ENCODE measurements around the gene ZNF853. TPM values are rescaled to one million over a fixed set of nuclear protein-coding genes. Genes with fewer than 3 reads are reported as not detected.
"Not testable (repeated sequence)": the region's sequence is repeated elsewhere in the genome, so short reads cannot be mapped to it uniquely, and the experiment has no call there.

ZNF853 gene
- 4.1 TPM for polyA plus RNA-seq (2012; ENCODE audit: insufficient read depth, insufficient read length)

DNA sequence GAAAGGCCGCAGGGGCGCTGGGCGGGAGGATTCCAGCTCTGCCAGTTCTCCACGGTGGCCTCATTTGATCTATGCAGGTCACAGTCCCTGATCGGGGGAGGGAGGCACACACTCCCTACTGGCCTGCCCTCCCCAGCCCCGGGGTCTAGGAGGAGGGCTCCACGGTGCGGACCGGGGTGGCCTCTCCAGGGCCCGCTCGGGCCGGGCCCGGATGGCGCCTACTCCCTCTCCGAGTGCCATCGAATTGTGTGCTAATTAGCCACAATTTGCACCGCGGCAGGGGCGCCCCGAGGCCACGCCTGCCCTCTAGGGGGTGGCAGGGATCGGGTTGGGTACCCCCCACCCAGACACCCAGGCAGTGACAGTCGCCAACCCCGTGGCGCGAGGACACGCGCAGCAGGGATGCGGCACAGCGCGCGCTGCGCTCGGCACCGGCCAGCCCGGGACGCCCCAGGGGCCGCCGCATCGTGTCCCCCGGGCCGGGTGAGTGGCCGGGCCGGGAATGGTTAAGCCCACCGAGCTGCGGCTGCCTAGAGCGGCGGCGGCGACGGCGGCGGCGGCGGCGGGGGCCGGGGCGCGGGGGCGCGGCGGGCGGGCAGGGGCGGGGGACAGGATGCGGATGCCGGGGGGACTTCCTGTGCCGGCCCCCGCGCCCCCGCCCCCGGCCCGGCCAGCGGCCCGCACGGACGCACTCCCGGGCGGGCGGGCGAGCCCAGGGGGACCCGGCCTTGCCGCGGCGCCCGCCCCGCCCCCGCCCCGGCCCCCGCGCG lies at the start of gene ZNF853:
TSS of gene ZNF853 (plus strand) at position 658 of the 770 bp plus-strand sequence. CDS start 565 bp downstream, outside the sequence.
- DNase-seq (ENCODE audit: low read depth, low spot score) = no peak

DNA sequence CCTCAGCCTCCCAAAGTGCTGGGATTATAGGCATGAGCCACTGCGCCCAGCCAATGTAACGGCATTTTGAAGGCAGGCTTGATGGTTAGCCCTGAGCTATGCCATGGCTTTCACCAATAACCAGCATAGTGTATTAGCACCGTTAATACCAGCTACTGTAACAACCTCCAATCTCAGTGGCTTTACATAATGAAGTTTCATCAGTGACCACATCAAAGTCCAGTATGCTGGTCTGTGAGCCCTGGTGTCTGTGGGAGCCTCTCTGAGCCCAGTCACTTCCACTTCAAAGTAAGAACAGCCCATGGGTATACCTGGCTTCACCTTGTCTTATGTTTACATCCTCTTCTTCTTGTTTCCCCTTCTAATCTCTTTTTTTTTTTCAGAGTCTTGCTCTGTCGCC lies 49.8 kb upstream of the ZNF853 start:
- no peak overlapping the region for H3K4me3 ChIP-seq (ENCODE audit: low read length)

More for the DNA sequence above, at the start of gene ZNF853:
- peak within 1 kb of the TSS; percentile 37 for H3K4me3 ChIP-seq (ENCODE audit: low read length)

DNA sequence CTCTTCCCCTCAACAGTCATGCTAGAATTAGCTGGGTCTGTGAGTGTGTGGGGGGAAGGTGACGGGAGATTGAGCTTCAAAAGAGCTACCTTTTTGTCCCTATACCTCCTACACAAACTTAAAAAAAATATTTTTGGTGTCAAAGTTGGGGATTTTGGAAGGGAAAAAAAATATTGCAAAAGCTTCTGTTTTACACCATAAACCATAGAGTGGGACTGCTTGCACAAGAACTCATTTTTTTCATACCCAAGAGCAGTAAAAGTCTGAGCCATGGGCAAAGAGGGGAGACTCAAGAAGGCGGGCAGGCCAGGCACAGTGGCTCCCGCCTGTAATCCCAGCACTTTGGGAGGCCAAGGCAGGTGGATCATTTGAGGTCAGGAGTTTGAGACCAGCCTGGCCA lies 47.5 kb upstream of the ZNF853 start:
- H3K4me3 ChIP-seq (ENCODE audit: low read length) = no peak overlapping the region
- no peak for DNase-seq (ENCODE audit: low read depth, low spot score)

More for the DNA sequence above, 49.8 kb upstream of the ZNF853 start:
- no peak for DNase-seq (ENCODE audit: low read depth, low spot score)

DNA sequence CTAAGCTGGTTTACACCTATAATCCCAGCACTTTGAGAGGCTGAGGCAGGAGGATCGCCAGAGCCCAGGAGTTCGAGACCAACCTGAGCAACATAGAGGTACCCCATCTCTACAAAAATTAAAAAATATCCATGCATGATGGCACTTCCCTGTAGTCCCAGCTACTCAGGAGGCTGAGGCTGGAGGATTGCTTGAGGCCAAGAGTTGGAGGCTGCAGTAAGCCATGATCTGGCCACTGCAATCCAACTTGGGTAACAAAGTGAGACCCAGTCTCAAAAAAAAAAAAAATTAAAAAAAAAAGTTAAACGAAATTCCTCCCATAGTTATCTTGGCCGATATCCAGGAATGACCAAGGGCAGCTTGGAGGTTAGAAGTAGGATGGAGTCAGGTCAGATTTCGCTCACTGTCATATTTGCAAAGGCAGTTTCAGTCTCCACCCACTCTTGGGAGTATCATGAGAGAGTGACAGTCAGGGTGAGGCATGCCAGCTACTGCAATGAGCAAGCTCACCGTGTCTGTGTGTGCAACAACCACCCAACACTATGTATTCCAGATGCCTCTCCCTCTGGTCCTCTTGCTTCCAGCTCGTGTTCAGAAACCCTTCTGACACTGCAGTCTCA lies 44.1 kb upstream of the ZNF853 start:
- H3K4me3 ChIP-seq (ENCODE audit: low read length) = no peak overlapping the region
- no peak for DNase-seq (ENCODE audit: low read depth, low spot score)

DNA sequence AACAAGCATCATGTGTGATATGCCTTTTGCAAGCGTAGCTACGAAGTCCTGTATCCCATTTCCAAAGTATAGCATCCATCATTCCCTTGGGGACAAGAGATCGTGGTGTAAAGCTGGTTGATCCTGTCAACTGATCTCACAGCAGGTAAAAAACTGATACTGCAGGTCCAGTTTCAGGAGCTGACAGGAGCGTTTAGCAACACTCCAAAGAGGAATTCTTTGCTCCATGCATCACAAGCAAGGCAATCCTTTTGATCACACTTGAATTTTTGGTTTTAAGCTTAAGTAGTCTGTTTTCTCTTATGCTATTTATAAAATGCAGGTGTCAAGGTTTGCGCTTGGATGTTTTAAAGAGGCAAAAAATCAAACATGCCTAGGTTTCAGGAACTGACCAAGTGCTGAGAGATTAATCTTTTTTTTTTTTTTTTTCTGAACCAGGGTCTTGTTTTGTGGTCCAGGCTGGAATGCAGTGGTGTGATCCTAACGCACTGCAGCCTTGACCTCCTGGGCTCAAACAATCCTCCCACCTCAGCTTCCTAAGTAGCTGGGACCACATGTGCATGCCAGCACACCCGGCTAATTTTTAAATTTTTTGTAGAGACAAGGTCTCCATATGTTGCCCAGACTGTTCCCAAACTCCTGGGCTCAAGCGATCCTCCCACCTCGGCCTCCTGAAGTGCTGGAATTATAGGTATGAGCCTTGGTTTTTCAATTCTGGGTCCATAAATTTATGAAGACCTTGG lies 40.0 kb upstream of the ZNF853 start:
- DNase-seq (ENCODE audit: low read depth, low spot score) = no peak

DNA sequence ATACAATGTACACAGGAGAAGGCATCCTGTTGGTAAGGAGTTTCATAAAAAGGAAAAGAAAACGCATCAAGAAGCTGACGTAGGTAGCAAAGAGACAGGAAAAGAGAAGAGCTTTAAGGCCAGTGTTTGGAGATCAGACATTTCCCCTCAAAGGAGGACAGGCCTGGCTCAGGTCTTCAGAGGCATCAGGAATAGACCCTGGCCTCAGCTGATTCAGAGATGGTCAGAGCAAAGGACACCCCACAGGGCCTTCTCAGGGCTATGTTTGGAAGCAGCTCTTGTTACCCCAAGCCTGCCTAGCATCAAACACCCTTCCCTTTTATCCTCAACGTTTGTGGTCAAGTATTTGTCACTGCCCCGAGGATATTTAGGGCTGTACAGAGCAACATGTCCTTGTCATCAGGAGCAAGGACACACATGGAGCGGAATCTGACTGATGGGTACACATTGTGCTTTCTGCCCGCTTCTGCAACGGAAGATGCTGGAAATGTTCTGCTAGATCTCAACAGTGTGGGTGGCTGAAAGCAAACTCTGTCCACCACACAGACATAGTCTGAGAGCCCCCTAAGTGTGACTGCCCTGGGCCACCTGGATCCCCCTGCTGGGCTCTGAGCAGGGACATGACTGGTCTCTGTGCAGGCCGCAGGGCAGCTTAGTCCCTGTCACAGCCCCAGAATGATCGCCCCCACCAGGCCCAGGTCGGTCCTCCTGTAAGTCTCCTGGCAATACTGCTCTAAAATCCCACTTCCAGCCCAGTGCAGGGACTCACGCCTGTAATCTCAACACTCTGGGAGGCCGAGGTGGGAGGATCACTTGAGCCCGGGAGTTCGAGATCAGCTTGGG lies 39.2 kb upstream of the ZNF853 start:
- no peak for DNase-seq (ENCODE audit: low read depth, low spot score)
- peak overlapping the region; percentile 78 for H3K4me3 ChIP-seq (ENCODE audit: low read length)

More for the DNA sequence above, 40.0 kb upstream of the ZNF853 start:
- H3K4me3 ChIP-seq (ENCODE audit: low read length) = no peak overlapping the region

DNA sequence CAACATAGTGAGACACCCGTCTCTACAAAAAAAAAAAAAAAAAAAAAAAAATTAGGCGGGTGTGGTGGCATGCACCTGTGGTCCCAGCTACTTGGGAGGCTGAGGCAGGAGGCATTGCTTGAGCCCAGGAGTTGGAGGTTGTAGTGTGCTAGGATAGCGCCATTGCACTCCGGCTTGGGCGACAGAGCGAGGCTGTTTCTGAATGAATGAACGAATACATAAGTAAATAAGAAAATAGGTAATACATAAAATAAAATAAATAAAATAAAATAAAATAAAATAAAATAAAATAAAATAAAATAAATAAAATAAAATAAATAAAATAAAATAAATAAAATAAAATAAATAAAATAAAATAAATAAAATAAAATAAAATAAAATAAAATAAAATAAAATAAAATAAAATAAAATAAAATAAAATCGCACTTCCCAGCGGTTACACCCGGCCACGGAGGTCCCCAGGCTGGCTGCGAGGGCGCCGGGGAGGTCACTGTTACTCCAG lies 38.5 kb upstream of the ZNF853 start:
- peak overlapping the region; percentile 78 for H3K4me3 ChIP-seq (ENCODE audit: low read length)
- DNase-seq (ENCODE audit: low read depth, low spot score) = not testable (repeated sequence)

DNA sequence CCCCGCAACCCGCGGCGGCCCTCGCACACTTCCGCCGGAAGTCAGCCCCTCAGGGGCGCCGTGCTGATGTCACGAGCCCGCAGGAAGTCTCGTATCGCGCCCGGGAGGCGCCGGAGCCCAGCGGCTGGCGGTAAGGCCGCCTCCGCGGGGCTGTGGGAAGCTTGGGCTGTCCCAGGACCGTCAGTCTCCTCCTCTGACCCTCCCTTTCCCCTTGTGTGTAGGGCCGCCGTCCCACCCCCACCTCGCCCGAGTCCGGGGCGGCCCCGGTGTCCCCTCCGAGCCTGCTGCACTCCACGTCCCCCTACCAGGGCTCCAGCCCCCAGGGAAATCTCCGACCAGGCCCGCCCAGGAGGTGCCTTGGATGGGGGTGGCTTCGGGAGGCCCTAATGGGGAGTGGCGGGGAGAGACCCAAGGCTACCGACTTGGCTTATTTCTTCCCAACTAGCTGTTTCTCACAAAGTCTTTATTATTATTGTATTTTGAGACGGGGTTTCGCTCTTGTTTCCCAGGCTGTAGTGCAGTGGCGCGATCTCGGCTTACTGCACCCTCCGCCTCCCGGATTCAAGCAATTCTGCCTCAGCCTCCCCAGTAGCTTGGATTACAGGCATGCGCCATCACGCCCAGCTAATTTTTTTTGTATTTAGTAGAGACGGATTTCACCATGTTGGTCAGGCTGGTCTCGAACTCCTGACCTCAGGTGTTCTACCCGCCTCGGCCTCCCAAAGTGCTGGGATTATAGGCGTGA lies 37.9 kb upstream of the ZNF853 start, which contains the start of gene ZDHHC4:
TSS of gene ZDHHC4 (plus strand) at position 86 of the 745 bp plus-strand sequence. CDS start 3,108 bp downstream, outside the sequence.
- peak within 1 kb of the TSS; percentile 78 for H3K4me3 ChIP-seq (ENCODE audit: low read length)

DNA sequence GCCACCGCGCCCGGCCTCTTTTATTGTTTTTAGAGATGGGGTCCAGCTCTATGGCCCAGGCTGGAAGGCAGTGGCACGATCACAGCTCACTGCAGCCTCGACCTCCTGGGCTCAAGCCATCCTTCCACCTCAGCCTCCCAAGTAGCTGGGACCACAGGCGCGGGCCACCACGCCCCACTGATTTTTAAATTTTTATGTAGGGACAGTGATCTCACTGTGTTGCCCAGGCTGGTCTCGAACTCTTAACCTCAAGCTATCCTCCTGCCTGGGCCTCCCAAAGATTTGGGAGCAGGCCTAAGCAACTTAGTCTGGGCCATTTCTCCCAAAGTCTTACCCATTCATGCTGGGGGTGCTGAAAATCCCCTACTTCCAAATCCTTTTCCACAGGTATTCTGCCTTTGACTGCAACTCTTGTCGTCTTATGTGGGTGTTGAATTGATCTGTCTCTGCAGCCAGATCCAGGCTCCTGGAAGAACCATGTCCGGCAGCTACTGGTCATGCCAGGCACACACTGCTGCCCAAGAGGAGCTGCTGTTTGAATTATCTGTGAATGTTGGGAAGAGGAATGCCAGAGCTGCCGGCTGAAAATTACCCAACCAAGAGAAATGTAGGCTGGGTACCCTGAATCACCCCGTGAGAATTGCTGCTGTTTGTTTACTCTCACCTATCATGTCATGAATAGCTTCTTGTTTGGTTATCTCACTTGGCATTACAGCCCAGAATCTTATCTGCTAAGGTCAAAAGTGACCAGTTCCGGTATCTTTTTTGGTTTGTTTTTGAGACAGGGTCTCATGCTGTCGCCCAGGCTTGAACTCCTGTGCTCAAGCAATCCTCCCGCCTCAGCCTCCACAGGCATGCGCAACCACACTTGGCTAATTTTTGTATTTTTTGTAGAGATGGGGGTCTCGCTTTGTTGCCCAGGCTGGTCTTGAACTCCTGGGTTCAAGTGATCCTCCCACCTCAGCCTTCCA lies 37.0 kb upstream of the ZNF853 start:
- peak overlapping the region; percentile 78 for H3K4me3 ChIP-seq (ENCODE audit: low read length)
- no peak for DNase-seq (ENCODE audit: low read depth, low spot score)

More for the DNA sequence above, 37.9 kb upstream of the ZNF853 start, which contains the start of gene ZDHHC4:
- peak; percentile 84 for DNase-seq (ENCODE audit: low read depth, low spot score)

DNA sequence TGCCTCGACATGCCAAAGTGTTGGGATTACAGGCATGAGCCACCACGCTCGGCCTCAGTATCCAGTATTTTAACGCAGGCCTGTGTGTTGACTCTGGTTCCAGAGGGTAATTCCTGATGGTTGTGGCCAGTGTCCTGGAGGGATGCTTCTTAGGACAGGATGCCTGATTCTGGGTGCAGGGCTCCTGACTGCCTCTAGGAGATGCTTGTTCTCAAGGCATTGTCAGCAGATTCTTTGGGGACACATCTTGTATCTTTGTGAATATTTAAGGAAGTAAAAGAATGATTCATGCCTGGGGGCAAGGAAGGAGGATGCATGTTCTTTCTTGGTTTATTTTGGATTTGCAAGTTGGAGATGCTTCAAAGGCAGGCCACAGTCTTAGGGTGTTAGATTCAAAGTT lies 36.0 kb upstream of the ZNF853 start:
- DNase-seq (ENCODE audit: low read depth, low spot score) = no peak
- H3K4me3 ChIP-seq (ENCODE audit: low read length) = no peak overlapping the region

DNA sequence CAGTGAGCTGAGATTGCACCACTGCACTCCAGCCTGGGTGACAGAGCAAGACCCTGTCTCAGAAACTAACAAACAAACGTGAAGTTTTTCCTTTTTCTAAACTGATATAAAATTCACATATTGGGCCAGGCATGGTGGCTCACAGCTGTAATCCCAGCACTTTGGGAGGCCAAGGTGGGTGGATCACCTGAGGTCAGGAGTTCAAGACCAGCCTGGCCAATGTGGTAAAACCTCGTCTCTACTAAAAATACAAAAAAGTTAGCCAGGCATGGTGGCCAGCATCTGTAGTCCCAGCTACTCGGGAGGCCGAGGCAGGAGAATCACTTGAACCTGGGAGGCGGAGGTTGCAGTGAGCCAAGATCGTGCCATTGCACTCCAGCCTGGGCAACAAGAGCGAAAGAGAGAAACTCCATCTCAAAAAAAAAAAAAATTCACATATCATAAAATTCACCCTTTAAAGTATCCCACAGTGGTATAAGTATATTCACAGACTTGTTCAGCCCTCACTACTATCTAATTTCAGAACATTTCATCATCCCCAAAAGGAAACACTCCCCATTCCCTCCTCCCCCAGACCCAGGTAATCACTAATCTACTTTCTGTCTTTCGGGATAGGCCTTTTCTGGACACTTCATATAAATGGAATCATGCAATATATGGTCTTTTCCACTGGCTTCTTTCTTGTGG lies 29.5 kb upstream of the ZNF853 start:
- DNase-seq (ENCODE audit: low read depth, low spot score); H3K4me3 ChIP-seq (ENCODE audit: low read length): not testable (repeated sequence)

DNA sequence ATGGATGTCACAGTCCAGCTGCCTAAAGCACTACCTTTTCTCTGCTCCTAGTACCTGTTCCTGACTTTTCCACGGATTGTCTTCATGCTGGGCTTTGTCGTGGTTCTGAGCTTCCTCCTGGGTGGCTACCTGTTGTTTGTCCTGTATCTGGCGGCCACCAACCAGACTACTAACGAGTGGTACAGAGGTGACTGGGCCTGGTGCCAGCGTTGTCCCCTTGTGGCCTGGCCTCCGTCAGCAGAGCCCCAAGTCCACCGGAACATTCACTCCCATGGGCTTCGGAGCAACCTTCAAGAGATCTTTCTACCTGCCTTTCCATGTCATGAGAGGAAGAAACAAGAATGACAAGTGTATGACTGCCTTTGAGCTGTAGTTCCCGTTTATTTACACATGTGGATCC lies 26.8 kb upstream of the ZNF853 start:
- DNase-seq (ENCODE audit: low read depth, low spot score) = no peak
- no peak overlapping the region for H3K4me3 ChIP-seq (ENCODE audit: low read length)

DNA sequence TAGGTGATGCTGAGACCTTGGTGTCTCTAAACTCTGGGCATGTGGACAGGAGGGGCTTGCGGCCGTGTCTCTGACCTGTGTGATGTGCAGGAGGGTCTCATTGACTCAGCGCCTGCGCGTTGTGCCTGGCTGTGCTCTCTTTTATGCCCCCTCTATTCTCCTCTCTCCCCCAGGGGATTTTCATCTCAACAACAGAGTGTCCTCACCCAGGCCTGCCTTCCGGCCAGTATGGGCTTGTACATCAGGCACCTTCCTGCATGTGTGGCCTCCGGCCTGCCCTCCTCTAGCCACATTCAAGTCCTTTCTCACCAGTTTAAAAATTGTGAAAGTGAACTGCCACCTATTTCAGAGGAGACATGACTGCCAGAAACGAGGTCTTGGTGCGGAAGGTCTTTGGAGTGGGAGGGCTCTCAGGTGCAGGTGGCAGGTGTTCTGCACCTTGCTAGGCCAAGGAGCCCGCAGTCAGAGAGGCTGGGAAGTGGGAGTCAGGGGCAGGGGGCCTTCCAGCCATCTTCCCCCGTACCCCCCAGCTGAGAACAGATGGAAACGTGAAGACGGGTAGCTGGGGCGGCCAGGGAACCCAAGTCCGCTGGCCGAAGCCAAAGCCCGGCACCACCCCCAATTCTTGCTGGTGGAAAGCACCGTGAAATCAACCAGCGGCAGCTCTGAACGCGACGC lies 26.1 kb upstream of the ZNF853 start:
- DNase-seq (ENCODE audit: low read depth, low spot score) = no peak
- peak overlapping the region; percentile 35 for H3K4me3 ChIP-seq (ENCODE audit: low read length)

DNA sequence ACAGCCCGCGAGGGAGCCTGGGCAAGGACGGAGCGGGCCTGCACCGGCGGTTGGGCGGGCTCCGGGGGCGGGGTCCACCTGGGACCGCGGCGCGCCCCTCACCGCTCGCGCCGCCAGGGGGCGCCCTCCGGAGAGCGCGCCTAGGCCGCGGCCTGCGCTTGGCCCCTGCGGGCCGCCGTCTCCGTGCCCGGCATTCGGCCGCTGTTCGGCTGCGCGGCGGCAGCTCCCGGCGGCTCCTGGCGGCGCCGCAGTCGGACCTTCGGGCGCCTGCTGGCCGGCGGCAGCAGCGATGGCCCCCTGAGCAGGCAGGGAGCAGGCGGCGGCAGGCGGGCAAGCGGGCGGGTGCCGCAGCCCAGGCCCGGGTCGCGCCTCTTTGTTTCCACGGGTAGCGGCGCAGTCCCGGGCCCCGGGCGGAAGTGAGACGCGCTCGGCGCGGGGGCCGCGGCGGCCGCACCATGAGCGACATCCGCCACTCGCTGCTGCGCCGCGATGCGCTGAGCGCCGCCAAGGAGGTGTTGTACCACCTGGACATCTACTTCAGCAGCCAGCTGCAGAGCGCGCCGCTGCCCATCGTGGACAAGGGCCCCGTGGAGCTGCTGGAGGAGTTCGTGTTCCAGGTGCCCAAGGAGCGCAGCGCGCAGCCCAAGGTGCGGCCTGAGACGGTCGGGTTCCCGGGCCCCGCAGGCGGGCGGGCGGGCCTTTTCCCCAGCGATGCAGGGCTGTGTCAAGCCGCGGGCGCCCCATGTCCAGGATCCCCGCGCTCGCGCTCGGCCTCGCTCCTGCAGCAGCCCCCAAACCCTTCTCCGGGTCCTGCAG lies 25.4 kb upstream of the ZNF853 start, which contains the start of gene INTS15:
TSS of gene INTS15 (plus strand) at position 193 of the 816 bp plus-strand sequence. CDS start at position 456, 263 bp downstream.
- H3K4me3 ChIP-seq (ENCODE audit: low read length) = peak within 1 kb of the TSS; percentile 82
- peak; percentile 64 for DNase-seq (ENCODE audit: low read depth, low spot score)

DNA sequence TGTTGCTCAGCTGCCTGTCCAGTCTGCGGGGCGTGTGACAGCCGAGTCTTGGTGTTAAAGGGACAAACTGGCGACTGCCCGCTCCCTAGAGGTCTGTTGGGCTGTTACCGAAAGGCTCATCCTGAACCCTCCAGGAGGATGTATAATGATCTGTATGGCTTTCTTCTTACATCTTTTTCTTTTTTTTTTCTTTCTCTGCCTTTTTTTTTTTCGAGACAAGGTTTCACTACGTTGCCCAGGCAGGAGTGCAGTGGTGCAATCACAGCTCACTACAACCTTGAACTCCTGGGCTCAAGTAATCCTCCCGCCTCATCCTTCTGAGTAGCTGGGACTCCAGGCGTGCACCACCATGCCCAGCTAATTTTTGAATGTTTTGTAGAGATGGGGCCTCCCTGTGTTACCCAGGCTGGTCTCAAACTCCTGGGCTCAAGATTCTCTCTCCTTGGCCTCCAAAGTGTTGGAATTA lies 24.7 kb upstream of the ZNF853 start:
- DNase-seq (ENCODE audit: low read depth, low spot score) = no peak

More for the DNA sequence above, 24.7 kb upstream of the ZNF853 start:
- H3K4me3 ChIP-seq (ENCODE audit: low read length) = peak overlapping the region; percentile 82

Measured in Jurkat, Clone E6-1 (cell line).